HG02885 (cell line): ENCODE results near the gene AIPL1.

ENCODE experiments used
- ATAC-seq: cut with Tn5 transposase; IDR thresholded peaks from one replicate; pipeline ENCODE4 v1.9.1; 2021; ENCODE audit warnings: mild to moderate bottlenecking; ENCODE audit not compliant: unreplicated experiment, poor library complexity

Gene AIPL1

DNA sequence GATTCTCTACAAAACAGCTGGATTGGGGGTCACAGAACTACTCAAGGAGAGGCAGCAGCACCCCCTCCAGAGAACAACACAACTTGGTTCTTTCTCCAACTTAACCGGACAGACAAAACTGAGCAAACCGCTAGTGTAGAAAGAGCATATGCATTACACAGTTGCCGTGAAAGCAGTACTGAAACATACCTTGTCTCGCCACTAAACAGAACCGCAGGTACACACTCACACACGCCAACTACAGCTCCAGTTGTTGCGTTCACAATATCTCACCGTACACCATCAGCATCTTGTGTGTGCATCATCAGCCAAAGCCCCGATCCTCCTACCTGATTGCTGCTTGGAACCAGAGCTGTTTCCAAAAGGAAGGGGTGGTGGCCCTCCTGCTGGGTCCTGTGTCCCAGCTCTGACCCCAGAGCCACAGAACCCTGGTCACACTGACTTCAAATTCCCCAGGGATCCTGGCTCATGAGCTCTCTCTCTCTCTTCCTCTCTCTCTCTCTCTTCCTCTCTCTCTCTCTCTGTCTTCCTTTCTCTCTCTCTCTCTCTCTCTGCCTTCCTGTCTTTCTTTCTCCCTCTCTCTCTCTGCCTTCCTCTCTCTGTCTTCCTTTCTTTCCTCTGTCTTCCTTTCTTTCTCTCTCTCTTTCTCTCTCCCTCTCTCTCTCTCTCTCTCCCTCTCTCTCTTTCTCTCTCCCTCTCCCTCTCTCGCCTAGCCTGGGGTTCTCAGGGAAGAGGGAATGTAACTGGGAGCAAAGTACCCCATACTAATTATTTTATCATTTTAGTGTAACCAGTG, 17.7 kb upstream of the AIPL1 start:
- peak; percentile 54 for ATAC-seq

DNA sequence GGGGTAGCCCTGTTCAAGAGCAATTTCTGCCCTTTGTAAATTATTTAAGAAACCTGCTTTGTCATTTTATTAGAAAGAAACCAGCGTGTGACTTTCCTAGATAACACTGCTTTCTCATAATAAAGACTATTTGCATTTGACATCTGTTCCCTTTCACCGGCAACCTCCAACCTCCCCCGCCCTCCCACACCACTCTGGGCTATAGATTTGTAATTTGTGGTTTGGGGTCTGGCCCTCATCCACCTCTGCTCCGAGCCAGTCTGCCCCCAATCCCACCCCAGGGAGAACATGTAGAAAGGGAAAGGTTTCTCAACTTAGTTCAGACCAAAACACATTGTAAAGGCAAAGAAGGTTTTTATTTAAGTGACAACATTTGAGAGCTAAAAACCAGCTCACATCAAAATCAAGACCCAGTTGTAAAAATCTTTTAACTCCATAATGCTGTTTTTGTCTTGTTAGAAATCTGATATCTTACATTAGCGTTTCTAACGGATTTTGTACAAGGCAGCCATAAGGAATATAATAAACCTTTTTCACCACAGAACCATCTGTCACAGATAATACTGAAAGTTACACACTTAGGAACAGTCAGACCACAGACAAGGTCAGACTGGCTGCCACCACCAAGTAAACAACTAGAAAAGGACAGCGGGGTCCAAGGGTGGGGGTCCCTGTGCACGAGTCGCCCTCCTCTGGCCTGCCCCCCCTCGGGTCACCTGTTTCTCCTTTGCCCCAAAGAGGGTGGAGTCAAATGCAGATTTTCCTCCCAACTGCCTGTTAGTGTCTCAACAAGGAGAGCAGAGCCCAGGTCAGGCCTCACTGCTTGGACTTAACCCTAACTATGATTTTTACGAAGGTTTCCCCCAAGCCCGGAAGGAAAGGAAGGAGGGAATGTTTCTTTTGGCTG, 16.3 kb upstream of the AIPL1 start:
- ATAC-seq, result no peak

DNA sequence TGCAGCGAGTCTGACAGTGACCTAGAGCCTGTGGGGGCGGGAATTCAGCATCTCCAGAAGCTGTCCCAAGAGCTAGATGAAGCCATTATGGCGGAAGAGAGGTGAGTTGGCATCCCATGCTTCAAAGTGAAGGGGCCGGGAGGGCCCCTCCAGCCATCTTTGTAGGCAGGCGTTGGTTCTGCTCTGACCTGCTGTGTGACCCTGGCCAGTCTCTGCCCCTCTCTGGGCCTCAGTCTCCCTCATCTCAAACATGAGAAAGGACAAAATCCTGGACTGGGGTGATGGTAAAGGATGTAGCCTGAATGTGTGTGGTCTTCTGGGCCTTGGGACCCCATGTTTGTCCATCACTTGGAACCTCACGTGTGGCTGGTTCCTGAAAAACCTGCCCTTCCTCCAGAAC, 14.4 kb upstream of the AIPL1 start:
- ATAC-seq, result no peak

DNA sequence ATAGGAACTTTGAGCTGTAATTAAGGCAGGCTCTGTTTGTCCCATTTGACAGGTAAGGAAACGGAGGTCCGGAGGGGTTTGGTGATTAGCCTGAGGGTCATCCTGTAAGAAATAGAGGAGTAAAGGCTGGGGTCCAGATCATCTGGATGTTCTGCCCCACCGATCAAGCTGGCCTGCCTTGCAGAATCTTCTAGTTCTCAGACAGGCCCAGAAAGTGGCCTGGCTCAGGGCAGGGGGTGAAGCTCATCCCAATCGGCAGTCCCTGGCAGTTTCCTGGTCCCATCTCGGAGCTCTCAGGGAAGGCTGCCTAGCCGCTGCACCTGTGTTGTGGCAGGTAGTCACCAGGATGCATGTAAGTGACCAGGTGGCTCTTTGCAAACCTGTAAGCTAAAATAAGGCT, 13.6 kb upstream of the AIPL1 start:
- ATAC-seq, result no peak

DNA sequence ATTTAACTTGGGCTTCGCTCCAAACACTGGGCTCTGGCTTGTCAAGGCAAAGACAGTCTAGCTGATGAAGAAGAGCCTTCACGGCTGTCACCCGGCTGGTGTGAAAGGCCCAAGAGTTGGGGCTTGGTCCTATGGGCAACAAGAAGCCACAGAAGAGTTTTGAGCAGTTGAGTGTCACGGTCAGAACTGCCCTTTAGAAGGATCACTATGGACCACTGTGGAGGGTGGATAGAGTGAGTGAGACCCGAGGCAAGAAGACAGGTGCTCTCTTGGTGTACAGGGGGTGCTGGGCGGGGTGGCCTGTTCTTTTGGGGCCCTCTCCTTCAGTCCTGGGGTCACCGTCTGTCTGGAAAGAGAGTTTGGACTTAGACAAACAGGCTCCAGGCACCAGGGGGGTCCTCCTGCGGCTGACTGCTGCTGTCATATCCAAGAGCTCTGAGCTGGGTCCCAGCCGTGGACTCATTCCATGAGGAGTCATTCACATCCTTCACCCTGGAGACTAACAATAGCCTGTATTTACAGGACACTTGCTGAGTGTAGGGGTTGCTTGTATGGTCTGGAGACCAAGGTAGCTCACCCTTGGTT, 11.7 kb upstream of the AIPL1 start:
- no peak for ATAC-seq

DNA sequence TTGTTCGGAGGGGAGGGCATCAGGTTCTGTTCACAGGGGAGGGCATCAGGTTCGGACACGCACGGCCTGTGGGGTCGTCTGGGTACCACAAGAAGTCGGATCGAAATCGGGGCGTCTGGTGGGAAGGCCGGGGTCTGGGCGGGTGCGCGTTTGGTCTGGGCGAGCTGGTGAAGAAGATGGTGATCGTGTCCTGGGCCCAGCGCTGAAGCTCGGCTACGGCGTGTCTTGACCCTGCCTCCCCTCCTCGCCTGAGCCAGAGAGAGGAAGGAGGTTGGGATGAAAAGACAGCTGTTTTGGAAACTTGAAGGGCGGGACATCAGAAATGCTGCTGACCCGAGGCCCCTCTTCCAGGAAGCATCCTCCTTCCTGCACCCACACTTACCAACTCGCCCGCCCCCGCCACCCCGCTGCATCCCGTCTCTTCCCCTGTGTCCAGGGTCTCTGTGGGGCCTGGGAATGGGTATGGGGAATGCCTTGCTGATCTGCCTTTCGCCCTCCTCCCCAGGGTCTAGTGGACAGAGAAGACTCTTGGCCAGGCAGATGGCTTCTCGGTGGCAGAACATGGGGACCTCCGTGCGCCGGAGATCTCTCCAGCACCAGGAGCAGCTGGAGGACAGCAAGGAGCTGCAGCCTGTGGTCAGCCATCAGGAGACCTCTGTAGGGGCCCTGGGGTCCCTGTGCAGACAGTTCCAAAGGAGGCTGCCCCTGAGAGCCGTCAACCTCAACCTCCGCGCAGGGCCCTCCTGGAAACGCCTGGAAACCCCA, 9.8 kb upstream of the AIPL1 start:
- ATAC-seq, result no peak

DNA sequence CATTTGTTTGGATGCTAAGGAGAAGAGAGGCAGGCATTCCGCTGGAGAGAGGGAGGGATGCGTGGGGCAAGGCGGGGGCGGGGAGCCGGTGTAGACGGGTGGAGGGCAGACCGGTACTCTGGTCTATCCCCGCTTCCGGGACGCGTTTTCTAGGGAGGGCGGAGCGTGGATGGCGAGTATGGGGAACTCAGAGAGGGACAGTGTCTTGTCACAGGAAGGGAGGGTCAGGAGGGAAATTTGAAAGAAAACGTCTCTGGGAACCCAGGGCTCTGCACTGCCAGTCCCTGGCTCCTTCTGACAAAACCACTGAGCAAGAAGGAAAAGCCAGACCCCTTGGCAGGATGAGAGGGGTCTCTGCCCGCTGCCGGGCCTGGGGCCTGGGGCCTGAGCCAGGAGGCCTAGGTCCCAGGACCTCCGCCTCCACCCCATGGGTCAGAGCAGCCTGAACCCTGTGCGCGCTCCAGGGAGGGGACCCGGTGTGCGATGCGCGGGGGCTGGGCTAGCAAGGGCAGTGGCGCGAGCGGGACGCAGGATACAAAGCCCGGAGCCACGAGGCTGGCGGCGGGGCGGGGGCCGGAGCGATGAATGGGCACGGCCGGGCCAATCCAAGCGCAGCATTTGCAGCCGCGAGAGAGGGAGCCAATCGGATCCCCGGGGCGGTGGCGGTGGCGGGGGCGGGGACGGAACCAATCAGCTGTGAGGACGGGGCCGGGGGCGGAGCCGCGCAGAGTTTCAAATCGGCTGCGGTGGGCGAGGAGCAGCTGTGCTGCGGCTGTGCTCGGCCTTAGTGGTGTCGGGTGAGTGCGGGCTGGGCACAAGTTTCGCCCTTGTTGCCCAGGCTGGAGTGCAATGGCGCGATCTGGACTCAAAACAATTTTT, 9.0 kb upstream of the AIPL1 start, which contains the start of gene PIMREG:
TSS of gene PIMREG (plus strand) at position 764 of the 879 bp plus-strand sequence. CDS start 656 bp downstream, outside the sequence.
- ATAC-seq, result peak; percentile 83

DNA sequence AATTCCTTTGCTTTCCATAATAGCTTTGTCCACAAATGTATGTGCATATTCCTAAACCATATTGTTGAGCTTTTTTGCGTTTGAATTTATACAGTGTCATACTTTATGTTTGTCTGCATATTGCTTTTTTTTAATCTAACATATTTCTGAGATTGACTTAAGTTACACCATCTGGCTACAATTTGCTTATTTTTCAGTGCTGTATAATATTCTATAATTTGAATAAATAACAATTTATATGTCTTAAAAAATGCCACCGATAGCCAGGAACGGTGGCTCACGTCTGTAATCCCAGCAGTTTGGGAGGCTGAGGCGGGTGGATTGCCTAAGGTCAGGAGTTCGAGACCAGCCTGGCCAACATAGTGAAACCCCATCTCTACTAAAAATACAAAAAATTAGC, 7.9 kb upstream of the AIPL1 start:
- no peak for ATAC-seq

DNA sequence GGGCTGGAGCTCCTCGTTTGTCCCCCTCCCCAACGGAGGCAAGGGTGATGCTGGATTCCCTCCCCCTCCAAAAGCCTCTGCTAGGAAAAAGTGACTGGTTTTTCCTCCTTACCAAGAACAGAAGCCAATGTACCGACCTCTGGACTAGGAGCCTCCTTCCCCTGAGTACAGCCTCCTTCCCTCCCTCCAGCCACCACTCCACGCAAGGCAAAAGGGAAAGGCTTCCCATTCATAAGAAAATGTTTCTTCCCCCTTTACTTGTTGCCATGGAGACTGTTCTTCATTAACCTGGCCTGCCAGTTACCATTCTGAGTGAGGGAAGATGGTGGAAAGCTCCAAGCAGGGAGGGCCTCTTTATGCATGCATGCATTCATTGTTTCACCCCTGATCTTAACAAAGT, 5.0 kb upstream of the AIPL1 start:
- ATAC-seq, result no peak

DNA sequence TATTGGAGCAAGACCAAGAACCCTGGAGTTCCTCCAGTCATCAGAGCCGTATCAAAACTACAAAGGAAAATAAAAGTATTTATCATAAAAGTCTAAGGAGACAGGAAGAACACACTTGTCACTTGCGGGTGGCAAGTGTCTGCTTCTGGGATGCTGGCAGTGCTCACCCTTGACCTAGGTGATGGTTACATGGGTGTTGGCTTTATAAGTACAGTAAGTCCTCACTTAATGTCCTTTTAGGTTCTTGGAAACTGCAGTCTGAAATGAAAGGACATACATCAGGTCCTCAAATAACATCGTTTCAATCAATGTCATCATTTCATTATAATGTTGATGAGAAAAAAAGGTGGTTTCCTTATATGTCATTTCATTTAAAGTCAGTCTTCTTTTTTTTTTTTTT, 3.0 kb upstream of the AIPL1 start:
- ATAC-seq, result no peak

DNA sequence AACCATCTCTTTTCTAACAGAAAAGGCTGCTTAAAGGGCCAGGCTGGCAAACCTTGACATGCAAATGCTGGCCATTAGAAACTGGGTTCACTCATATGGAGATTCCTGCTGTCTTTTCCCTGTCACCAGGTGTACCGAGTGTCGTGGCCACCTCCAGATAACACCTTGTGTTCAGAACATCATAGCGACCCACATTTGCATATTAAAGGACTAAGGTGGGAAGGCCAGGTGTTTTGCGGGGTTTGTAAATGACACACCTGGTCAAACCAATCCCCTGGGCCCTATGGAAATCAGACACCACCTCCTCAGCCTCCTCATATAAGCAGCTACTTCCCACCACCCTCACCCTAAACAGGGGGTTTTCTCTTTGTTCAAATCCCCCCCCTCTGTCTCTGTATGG, 2.5 kb upstream of the AIPL1 start:
- ATAC-seq, result no peak

DNA sequence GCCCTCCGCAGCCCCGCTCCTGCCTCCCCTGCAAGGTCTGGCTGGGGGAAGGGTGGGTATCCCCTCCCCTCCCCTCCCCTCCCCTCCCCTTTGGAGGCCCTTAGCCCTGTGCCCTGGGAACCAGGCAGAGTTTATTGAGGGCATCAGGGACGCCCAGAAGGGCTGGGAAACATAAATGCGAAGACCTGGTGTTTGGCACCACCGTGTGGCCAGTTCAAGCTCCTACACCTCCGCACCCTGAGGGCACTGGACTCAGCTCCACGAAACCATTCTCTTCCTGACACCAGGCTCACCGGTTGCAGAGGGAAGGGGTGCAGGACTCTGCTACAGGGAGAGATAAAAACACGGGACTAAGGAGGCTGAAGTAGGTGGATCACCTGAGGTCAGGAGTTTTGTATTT, 1.0 kb upstream of the AIPL1 start:
- no peak for ATAC-seq

DNA sequence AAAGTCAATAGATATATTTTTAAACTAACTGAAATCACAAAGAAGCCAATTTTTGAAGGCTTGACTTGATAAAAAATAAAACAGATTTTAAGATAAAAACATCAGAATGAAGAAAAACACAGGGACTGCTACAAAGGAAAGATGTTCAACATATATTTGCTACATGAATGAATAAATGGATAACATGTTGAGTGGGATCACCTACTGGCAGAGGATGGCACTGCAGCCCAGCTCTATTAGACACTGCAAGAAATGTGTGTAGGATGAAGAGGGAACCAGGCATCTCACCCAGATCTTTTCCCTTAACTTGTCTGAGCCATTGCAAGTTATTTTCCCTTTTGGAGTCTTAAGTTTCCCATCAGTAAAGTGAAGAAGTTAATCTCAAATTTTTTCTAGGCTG, 4.2 kb downstream of the AIPL1 start:
- no peak for ATAC-seq

DNA sequence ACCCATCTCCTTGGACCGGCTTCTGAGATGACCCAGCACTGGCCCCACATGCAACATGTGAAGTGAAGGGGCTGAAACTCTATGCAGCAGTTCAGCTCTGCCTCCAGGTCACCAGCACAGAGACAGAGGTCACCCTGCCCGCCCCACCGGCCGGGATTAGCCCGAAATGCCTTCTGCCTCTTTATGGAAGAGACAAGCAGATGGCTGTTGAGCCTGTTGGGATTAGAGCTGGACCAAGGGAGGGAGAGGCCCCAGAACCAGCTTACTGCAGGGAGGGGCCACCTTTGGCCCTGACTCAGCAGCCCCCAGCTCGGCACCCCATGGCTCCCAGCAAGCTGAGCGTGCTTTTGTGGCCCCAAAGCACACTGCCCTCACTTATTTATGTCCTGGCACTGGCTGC, 5.7 kb downstream of the AIPL1 start:
- ATAC-seq, result no peak

DNA sequence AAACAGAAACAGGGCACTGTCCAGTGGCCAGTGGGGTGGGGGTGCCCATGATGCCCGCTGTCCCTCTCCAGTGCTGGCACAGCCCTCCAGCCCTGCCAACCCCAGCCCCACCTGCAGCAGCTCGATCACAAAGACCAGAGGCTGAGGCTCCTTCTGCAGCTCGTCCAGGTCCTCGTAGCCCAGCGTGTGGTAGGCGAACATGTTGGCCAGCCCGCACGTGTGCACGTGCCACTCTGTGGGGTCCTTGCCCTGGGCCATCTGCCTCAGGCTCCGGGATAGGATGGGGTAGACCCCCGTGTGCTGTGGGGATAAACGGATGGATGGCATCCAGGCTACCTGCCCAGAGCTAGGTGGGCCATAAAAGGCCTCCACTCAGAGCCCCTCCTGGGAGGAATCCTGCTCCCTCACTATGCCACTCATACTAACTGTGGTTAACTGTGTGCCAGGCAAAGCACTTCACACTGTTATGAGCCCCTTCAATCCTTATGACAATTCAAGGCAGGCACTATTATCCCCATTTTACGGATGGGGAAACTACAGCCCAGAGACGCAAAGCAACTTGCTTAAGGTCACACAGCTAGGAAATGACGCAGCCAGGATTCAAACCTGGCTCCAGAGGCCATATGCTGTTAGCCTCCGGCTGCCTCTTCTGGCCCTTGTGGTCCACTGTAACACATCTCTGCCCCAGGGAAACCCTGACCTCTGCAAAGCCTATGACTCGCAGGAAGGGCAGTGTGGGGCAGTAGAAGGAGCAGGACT, 6.5 kb downstream of the AIPL1 start:
- ATAC-seq, result no peak

DNA sequence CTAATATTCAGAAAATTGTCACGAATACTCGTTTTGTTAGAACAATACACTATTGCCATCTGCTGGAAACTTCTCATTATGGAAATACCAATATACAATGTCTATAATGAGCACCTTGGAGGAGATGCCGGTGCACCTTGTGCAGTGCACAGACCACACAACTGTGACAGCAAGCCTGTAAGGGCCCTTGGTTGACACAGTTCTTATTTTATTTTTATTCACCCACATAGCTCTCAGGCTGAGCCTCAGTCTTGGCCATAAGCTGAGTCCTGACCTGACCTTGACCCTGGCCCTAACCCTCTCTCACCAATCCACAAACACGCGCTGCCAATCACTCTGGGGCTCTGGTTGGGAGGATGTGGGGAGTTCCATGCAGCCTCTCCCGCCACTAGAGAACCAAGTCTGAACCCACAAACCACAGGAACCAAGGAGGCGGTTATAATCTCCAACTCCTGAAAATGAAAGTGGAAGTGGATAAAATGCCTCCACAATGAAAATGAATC, 7.6 kb downstream of the AIPL1 start:
- no peak for ATAC-seq

DNA sequence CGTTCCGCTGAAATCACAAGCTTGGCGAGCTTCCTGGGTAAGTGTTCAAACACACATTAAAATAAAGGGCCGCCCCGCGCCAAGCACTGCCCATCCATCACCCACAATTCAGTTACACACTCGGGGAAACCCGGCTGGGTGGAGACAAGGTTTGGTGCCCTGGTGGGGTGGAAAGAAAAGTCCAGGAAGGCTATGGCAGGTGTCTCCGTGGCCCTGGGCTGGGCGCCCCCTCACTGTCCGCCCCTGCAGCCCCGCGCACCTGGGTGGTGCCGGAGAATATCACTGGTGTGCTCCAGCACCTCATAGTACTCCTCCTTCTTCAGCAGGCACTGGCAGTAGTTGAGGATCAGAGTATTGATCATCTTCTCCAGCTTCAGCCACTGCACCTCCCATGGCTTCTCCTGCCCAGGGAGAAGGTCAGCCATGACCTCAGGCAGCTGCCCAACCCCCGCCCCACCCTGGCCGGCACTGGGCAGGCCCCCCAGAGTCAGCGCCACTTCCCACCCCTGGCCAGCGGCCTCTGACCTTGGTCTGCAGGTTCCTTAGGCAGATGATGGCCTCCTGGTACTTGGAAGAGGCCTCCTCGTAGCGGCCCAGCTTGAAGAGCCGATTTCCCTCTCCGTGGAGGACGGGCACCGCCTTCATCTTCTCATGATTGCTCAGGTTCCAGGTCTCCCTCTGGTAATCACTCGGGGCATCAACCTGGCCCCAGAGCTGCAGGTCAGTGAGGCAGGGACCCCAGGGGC, 8.4 kb downstream of the AIPL1 start:
- ATAC-seq, result no peak

DNA sequence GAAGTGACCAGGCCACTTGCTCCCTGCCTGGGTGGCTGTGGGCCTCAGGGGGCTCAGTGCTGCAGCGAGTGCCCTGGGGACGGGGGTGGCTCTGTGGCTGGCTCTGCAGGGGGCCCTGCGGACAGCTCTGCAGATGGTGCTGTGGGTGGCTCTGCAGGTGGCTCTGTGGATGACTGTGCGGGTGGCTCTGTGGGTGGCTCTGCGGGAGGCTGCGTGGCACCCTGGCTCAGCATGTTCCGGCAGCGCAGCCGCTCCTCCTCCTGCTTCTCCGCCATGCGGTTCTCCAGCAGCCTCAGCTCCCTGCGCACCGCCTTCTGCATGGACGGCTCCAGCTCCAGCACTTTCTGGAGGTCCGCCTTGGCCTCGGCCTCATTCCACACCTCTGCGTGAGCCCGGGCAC, 9.5 kb downstream of the AIPL1 start:
- ATAC-seq, result no peak
